ENCODE measurements around the gene SLC36A3. TPM values are rescaled to one million over a fixed set of nuclear protein-coding genes. Genes with fewer than 3 reads are reported as not detected.
"Not testable (repeated sequence)": the region's sequence is repeated elsewhere in the genome, so short reads cannot be mapped to it uniquely, and the experiment has no call there.

Gene SLC36A3
- total and polyA plus RNA-seq, 2 of the 4 experiments (the other 2 are of a cell fraction): not detected

DNA sequence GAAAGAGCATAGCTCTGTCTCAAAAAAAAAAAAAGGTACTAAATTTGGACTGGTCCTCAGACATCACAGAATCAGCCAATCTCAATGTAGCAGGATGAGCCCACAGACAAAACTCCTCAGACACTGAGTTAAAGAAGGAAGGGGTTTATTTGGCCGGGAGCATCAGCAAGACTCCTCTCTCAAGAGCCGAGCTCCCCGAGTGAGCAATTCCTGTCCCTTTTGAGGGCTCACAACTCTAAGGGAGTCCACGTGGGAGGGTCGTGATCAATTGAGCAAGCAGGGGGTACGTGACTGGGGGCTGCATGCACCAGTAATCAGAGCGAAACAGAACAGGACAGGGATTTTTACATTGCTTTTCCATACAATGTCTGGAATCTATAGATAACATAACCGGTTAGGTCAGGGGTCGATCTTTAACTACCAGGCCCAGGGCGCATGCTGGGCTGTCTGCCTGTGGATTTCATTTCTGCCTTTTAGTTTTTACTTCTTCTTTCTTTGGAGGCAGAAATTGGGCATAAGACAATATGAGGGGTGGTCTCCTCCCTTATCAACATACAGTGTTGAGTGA is 63.2 kb downstream of the SLC36A3 start:
- POLR2A ChIA-PET (ENCODE audit: unreplicated experiment); H3K4me3 ChIP-seq (ENCODE audit: insufficient read depth, low read depth, low read length); H3K9me1 ChIP-seq (ENCODE audit: insufficient read depth, low read length); intact Hi-C loops (cut with micrococcal nuclease); H3K23ac ChIP-seq (ENCODE audit: low read depth, low read length); H4K8ac ChIP-seq (ENCODE audit: low read depth in 2 of 2, low read length in 2 of 2); H3K9ac ChIP-seq (ENCODE audit: low read depth, low read length); BruUV-seq (replicated peaks); H4K91ac ChIP-seq (ENCODE audit: insufficient read depth, low read depth, low read length); H3K36me3 ChIP-seq (ENCODE audit: control insufficient read depth, insufficient read depth, low read length); in situ Hi-C loops (cut with MboI; ENCODE audit: low sequenced_read_pairs); H2BK15ac ChIP-seq (ENCODE audit: low read depth, low read length); H2AK9ac ChIP-seq (replicated peaks; ENCODE audit: low read depth, low read length, poor library complexity); H3K4me1 ChIP-seq (ENCODE audit: control insufficient read depth, insufficient read depth, low read length); H2AK5ac ChIP-seq (ENCODE audit: low read depth, low read length); H3K56ac ChIP-seq (ENCODE audit: extremely low read depth, insufficient read depth, low read length); H3K9me3 ChIP-seq (ENCODE audit: control insufficient read depth, insufficient read depth, low read length); H2BK20ac ChIP-seq (ENCODE audit: low read depth, low read length); H4K20me1 ChIP-seq (ENCODE audit: insufficient read depth, low read length); H4K5ac ChIP-seq (ENCODE audit: low read depth, low read length); ATAC-seq (ENCODE audit: low read depth); H2BK5ac ChIP-seq (ENCODE audit: low read depth, low read length, poor library complexity, severe bottlenecking); H3K4me2 ChIP-seq (ENCODE audit: low read depth, low read length); H2BK120ac ChIP-seq (ENCODE audit: low read depth, low read length); H3K4ac ChIP-seq (ENCODE audit: low read depth, low read length); H2AFZ ChIP-seq (replicated peaks; ENCODE audit: low read length, poor library complexity); DNase-seq; H3K79me1 ChIP-seq (ENCODE audit: low read depth in 1 of 2, low read length in 2 of 2); H3K27ac ChIP-seq (ENCODE audit: insufficient read depth, low read length); dilution Hi-C loops (cut with HindIII; ENCODE audit: low sequenced_read_pairs, unreplicated experiment); H3K18ac ChIP-seq (ENCODE audit: low read depth, low read length); H3K14ac ChIP-seq (replicated peaks; ENCODE audit: low read depth, low read length): not testable (repeated sequence)
- 47% methylated on average over 3 of the region's 10 CpGs; no CpG with 5 or more reads in 1 of the 2 experiments for WGBS, 2 experiments (ENCODE audit: extremely low coverage in 2 of 2, insufficient read length in 1 of 2)
- peaks cover 22% of the 10 kb centered on the region for H3K27me3 ChIP-seq (ENCODE audit: control insufficient read depth, insufficient read depth, low read length)
- CTCF ChIA-PET: interaction anchor here (0.7 kb wide), 1 partner anchor 114 kb away, joined by 3 read pairs; no protein-coding TSS in a partner anchor

All from IMR-90 (cell line).